Stimulated activated CD8-positive, alpha-beta memory T cell treated with anti-CD3 and anti-CD28 coated beads, Interleukin-12 subunit alpha, Interleukin-12 subunit beta, amount 100 ng/mL, for 24 hours (primary cell): Measurements from ENCODE around the gene LPGAT1.

Experiments
- DNase-seq: peaks from one replicate; pipeline ENCODE4 v3.0.0-alpha.2; 2020; ENCODE audit errors: extremely low read depth

LPGAT1 gene

DNA sequence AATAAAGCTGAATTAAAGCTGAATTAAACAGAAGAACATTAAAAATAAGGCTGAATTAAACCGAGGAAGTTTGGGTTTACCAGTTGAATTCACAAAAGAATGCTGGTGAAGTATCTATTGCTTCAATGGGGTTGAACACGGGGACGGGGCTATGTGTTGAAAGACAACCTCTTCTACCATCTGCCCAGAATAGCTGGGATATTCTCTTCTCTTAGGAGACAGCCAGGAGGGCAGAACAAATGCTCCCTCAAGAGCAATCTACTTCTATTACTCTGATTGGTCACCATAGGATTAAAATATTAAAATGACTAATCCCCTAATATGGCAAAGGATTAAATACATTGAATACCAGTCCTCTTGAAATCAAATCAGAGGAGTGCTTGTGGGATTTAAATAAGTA, 68.4 kb downstream of the LPGAT1 start:
- no peak for DNase-seq

DNA sequence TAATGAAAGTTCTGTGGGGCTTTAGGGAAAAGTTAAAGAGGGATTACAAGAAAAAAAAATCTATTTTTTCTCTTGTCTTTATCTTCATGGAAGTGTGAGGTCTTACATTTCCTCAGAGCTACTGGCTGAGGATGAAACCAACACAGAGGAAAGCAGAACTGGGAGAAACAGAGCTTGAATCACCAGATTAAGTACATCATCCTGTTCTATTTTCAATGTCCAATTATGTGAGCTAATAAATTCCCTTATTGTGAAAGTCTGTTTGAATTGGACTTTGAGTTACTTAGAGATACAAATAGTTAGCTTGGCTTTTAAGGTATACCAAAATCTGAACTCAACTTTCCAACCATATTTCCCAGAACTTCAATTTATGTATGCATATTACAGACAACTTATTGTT, 69.2 kb downstream of the LPGAT1 start:
- DNase-seq, result no peak

DNA sequence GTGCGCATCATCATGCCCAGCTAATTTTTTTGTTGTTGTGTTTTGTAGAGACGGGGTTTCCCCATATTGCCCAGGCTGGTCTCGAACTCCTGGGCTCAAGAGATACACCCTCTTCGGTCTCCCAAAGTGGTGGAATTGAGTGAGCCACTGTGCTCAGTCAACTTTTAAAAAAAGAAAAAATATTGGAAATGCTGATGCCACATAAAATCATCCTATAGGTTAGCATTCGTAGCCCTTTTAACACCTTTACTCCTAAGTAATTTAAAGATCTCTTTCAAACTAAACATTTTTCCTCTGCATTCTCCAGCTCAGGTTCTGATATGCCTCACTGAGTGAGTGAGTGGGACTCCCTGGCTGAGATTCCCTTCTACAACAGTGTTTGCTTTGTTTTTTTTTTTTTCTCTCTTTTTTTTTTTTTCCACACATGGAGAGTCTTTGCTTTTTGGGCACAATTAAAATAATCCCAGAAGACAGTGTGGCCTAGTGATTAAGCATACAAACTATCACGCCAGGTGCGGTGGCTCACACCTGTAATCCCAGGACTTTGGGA, 74.0 kb downstream of the LPGAT1 start:
- DNase-seq, result no peak

DNA sequence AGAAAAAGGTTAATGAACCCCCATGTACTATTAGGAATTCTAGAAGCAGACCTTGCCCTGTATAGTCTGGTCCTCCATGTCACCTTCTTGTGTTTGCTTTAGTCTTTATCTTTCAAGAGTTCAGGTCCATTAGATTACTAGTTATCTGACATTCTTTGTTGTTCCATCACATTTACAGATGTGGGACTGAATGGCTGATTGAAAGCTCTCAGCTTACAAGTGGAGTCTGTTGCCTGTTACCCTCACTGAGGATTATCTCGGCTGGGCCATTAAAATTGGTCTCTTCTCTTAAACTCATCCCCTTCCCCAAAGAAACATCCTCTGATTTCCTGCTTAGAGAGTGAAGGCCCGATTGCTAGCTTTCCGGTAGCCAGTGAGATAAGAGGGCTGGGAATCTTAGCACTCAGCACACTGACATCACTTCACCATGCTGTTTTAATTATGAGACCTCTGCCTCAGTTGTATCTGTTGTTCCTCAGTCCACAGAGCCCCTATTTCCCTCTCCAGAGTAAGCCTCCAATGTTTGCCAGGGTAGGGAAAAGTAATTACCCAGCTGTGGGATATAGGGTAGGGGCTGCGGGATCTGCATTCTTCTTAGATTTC, 76.8 kb downstream of the LPGAT1 start:
- no peak for DNase-seq

DNA sequence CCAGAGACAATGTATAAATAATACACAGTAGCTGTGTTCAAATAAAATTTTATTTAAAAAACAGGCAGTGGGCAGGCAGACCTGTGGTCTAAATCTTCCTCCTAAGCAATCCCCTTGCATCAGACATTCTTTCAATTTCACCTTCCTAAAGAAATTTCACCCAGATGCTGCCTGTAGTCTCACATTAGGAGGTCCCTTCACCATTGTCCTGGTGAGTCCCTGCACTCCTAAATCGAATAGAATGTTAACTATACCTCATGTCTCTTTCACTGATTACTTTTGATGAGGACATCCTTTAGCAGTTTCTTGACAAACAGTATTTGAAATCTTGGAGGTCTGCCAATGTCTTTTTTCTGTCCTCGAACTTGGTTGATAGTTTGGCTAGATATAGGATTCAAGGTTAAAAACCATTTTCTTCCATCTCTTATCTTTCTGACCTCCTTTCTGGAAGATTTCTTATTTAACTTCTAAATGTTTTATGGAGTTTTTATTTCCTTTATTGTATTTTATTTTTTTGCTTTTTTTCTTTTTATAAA, 77.5 kb downstream of the LPGAT1 start:
- DNase-seq, result no peak

DNA sequence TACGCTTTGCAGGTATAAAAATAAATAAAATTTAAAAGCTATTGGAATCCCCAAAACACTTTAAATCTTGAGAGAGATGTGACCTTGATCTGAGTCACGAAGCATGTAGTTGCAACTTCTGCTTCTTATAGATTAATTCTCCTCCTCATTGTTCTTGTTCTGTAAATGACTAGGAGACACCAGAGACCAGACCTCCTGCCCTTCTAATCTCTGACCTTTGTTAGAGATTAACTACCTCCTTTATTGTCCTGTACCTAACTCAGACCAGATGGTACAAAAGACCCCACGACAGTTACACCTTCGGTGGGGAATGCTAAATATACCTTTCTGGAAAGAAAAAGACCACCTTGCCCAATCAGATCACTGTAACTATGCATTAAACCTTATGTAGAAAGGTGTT, 78.2 kb downstream of the LPGAT1 start:
- DNase-seq, result no peak

DNA sequence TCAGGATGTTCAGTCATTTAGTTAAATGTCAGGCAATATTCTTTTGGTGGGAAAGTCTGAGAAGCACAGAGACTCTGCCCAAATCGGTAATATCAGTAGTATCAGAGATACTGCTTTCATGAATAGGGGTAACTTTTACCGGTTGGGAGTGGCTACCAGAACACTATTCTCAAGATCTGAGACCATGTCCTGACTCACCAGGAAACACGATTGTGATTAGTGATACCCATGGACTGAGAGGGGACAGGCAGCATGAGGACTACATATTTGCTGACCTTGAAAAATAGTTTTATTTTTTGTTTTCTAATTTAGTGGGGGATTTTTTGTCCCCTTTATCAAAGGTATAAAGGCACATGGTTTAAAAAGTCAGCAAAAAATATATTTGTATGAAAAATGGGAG, 79.1 kb downstream of the LPGAT1 start:
- DNase-seq, result no peak

DNA sequence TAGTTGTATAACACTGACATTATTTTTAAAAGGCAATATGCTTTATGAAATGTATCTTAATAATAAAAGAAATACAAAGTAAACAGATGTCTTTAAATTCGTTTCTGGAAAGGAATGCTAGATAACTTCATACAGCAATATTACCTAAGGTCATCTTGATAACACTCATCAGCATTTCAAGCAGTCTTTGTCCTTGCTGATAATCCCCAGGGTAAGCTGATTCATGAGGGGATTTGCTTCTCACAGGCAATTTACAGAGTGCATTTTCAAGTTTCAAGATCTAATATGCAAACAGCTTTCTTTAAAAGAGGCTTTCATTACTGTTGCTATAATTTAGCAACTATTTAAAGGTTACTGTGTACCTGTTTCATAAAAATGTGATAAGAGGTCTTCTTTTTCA, 80.0 kb downstream of the LPGAT1 start:
- no peak for DNase-seq

DNA sequence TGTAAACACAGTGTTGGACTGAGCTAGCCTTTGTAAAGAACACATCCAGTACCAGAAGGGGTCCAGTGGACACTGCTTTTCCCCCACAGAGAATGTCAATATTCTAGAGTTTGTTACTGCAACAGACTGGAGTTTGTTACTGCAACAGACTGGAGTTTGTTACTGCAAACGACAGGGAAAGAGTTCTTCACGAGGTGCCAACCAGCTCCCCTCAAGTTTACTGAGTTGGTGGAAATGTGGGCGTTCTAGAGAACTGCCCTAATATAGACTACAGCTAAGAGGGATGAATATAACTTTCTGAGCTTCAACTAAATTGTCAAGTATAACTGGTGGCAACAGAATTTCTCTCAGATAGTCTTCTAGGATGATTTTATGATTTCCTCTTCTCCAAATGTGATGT, 81.3 kb downstream of the LPGAT1 start:
- DNase-seq, result no peak

DNA sequence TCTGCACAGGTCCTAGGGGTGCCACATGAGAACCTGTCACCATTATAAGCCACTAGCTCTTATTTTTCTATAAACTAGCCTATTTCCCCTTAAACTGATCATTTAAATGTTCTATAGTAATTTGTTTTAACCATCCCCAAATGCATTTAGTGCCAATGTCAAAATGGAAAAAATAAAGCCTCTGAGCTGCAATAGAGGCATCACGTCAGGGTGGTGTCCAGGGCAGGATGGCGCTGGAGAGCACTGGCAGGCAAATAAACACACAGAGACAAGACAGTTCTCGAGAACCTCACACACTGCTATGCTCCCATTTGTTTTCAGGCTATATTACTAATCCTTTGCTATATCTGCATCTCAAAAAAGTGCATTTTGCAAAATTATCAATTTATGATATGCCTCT, 81.8 kb downstream of the LPGAT1 start:
- DNase-seq, result no peak

DNA sequence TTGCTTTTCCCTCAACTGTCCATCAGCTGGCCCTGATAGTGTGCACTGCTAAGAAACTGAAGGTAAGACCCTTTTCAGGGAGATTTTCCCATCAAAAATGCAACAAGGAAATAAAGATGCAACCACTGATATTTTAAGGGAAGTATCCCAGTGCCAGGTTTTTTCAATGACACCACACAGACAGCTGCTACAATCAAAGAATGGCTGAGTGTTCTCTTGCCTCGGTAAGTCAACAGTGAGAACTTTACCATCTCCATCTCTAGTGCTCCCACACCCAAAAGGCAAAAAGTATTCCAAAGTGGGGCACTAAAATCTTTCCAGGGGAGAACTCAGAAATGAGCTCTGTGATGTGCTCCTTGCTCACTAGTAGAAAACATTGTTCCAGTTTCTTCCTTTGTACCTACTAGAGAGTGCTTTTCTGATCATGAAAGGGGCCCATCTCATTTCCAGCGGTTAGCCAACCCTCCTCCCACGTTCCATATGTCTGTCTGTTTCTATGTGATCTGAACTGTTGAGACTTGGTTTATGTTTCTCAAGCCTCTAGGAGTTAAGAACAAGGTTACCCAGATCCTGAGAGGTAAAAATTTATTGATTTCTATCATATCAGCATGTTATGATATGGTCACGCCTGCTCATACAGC, 87.6 kb downstream of the LPGAT1 start:
- DNase-seq, result no peak

DNA sequence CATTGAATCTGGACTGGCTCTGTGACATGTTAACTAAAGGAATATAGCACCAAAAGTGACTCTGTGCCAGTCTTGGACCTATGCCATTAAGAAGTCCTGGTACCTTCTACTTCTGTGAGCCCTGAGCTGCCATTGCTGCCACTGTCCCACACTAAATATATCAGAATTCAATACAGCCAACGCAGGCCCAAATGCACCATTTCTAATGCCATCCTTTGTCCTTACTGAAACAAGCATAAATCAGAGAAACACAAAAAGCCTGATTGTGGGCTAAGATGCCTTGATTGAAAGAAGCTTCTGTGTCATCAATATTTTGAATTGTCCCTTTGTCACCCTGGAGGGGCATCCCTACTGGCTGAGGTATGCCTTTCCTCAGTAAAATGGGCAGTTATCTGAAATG, 88.3 kb downstream of the LPGAT1 start:
- no peak for DNase-seq

DNA sequence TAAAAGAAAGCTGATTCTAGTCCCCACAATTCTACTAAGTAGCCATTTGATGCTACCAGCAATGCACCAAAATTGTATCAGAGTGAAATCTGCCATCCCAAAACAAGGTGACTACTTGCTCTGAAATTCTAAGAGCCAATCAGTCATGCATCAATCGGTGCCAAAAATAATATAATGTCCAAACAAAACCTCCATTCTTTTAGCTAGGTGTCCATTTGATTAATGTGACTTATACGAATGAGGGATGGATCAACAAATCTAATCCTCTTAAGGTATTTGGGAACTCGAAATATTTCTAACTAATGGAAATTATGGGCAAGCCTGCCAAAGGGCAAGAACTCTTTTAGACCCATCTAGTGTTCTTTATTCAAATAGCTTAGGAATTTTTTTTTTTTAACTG, 88.8 kb downstream of the LPGAT1 start:
- no peak for DNase-seq

DNA sequence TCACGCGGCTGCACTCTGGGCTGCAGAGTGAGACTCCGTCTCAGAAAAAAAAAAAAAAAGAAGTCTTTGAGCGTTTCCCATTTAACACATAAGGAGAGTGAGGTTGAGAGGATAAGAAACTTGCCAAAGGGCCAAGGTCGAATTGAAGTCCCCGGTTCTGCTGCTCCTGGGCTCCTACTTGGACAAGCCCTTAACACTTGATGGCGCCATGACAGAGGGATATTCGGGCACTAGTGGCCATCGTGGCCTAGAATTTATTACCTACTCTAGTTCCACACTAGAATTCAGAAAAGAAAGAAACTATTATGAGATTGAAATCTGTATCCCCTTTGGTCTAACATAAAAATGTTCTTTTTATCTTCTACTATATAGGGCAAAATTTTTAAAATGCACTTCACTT, 89.4 kb downstream of the LPGAT1 start:
- DNase-seq, result no peak

DNA sequence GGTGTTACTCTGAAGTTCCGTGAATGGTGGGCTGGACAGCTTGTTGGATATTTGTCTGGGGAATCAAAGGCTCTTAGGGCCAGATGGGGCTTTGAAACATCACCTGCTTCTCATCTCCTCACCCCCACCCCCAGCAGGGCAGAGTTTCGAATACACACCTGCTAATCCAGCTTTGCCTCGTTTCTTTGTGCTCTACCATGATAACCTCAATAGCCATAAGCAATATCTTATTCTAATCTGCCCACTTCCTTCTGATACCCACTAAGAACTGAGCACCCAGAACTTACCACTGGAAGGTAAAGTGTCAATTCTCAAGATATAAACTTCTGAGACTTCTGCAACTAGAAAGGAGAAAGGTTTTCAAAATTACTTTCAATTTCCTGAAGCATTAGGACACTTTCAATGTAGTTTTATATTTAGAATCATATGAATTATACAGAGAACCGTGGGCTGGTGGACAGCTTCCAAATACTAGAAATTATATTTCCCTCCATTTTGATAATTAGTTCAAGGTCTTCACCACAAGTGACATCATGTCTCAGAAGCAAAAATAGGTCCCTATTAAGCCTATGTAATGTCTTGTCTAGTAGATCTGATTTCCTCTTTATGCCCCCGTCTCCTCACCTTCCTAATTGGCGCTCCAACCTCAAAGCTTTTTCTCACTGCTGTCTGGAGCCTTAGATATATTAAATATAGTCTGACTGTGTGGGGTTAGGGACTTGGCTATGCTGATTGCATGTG, 90.7 kb downstream of the LPGAT1 start:
- no peak for DNase-seq

DNA sequence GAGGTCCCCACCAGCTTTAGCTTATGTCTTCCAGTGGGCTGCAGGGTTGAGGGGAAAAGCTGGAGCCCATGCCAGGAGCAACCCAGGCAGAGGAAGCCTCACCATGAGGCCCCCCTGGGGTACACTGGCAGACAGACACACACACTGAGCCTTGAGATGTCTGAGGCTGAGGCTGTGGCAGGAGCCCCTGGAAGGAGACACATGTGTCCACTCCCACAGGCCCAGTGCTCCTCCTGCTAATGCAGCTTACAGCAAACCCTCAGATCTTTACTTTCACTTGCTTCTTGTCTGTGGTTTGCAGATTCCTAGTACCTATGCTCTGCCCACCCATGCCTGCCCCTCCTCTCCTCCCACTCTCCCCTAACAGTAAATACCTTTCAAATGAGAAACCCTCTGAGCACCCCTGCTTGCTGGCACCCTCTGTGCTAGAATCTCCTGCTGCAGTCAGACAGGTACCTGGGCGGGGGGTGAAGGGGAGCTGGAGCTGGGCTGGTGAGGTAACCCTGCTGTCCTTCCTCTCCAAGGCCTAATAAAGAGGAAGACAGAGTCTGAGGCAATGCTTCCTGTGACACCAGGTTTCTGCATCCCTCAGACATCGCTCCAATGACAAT, 91.8 kb downstream of the LPGAT1 start:
- no peak for DNase-seq

DNA sequence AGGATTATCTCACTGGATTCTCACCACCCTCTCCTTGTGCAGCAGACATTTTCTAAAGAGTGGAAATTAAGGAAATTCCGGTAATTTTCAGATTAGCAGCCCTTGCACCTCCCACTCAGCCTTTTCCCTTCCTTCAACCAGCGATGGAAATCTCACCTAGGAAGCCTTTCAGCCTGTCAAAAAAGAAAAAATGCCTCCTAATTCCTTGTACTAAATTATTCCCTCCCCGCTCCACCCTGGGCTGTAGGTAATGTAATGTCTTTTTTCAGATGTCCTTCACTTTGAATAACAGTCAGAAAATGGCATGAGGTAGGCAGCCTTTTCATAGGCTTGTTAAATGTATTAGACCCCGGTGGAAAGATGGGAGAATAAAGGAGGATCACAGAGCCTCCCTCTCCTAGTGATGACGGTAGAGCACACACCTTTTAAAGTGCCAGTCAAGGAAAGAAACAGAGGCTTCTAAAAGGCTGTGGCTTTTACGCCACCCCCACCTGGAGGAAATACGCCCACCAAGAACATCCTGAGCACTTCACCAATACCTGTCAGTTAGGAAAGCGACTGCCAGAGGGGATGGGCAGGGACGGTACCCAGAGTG, 92.4 kb downstream of the LPGAT1 start:
- no peak for DNase-seq

DNA sequence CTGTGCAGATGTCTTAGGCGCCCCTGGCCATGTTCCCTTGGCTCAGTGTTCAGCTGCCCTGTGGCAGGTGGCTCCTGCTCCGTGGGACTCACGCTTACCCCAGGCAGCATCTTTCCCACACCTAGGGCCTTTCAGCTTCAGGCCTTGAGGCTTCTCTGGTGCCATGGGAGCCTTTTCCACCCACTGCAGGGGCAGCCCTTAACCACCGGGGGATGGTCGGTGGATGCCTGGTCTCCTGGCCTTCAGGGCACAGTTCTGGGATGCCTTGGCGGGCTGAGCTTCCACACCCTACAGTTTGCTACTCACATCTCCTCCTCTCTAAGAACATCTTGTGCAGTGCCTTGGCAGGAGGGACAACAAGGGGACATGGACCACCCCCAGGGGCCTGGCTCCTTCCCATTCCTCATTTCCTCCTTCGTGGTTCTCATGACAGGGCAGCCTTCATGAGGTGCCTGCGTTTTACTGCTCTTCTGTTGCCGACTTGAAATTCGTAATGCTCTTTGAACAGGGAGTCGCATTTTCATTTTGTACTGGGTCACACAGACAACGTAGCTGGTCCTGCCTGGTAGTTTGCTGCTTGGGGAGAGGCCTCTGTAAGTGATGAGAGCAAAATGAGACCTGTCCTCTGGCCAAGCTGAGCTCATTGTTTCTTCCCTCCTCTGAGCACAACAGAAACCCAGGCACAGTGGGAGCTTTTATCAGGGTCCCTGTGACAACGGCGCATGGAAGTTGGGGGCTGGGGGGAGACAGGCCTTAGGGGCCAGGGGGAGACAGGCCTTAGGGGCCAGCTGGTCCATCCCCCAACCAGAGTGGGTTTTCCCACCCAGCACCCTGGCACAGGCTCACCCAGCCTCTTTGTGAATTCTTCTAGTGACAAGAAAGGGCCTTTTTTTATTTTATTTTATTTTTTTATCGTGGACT, 93.2 kb downstream of the LPGAT1 start:
- DNase-seq, result no peak

DNA sequence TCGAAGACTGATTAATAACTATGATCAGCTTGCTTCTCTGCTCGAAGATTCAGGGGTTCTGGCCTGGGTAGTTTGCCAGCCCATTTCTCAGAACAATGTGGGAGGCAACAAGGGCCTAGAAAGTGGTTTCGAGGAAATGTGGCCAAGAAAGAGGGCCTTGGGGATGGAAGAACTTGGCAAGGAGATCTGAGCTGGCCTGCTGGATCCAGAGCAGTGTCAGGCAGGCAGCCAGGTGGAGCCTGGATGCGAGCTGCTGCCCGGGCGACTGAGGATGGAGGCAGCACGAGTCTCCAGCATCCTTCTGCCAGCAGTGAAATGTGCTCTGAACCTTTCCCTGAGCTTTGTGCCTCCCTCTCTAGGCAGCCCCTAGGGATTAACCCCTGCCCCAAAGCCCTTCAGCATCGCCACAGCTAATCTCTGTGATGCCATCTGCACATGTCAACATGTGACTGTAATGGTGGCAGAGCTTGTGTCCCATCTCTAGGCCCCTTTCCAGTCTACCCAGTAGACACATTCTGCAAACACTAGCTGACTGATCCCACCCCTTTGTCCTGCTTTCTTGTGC, 94.1 kb downstream of the LPGAT1 start:
- DNase-seq, result no peak
